Adrenal gland (tissue), 5 donors: ENCODE data around the gene SAMM50.

ENCODE experiments used
- CTCF ChIP-seq, 6 experiments: fragments of 450-650 bp in 4 of 6; fragments of 200-600 bp in 2 of 6; sonication (generic) in 1 of 6; IDR thresholded peaks; 1 replicate in 5 of 6; 2 replicates in 1 of 6; pipeline versions ENCODE4 v1.5.1 to v1.8.0; 2016 to 2021; ENCODE audit warnings: antibody characterized with exemption in 6 of 6, mild to moderate bottlenecking in 2 of 6, moderate library complexity in 1 of 6
- POLR2A ChIP-seq, 2 donors: fragments of 450-650 bp; IDR thresholded peaks; one replicate each; pipeline ENCODE4 v1.6.1; 2017; ENCODE audit warnings: antibody characterized with exemption in 2 of 2, mild to moderate bottlenecking in 2 of 2, moderate library complexity in 1 of 2
- donor health status: DM: no; HTN: no; CAD: no.

GRCh38 chr22:44030051-44030701, 74.9 kb downstream of the SAMM50 start:
- TF ChIP-seq POLR2A (IDR thresholded peaks at IDR 0.05) (no peak), CTCF (IDR thresholded peaks at IDR 0.05) (no peak)
